ENCODE measurements around the gene SLC35B2.

SLC35B2 gene, protein sequence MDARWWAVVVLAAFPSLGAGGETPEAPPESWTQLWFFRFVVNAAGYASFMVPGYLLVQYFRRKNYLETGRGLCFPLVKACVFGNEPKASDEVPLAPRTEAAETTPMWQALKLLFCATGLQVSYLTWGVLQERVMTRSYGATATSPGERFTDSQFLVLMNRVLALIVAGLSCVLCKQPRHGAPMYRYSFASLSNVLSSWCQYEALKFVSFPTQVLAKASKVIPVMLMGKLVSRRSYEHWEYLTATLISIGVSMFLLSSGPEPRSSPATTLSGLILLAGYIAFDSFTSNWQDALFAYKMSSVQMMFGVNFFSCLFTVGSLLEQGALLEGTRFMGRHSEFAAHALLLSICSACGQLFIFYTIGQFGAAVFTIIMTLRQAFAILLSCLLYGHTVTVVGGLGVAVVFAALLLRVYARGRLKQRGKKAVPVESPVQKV

DNA sequence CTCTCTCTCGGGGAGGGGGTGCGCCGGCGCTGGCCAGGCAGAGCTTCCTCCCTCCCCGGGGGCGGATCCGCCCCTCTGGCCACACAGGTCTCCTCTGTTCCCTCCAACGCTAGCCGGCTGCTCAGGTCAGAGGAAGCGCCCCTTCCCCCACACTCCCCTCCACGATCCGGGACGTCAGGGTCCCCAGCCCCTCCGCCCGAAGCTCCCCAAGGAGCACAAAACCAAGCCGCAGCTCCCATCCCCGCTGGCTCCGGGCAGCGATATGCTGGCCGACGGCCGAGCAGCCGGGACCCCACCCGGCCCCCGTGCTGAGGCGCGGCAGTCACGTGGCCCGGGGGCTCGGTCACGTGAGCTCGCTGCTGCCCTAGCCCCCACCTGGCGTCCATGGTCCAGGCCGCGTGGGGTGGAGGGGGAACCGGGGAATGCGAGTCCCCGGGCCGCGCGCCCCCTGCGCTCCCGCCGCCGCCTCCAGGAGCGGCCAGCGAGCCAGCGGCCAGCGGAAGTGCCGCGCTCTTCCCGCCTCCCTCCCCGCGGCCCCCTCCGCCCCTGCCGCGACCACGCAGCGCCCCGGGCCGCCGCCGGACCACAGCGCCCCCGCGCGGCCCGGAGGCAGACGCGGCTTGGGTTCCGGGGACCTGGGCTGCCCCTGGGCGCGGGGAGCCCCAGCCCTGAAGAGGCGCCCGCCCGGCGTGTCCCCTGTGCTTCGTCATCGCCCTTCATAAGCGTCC, at the start of gene SLC35B2:
Gene SLC35B2, minus strand, starts transcription at position 504 of the 728 bp plus-strand sequence. Its CDS starts 118 bp downstream, at position 386.
- DNase-seq (ENCODE audit: insufficient read length, low spot score) (peak; percentile 88), FAIRE-seq (no peak)
- TF ChIP-seq, protein P1, sequence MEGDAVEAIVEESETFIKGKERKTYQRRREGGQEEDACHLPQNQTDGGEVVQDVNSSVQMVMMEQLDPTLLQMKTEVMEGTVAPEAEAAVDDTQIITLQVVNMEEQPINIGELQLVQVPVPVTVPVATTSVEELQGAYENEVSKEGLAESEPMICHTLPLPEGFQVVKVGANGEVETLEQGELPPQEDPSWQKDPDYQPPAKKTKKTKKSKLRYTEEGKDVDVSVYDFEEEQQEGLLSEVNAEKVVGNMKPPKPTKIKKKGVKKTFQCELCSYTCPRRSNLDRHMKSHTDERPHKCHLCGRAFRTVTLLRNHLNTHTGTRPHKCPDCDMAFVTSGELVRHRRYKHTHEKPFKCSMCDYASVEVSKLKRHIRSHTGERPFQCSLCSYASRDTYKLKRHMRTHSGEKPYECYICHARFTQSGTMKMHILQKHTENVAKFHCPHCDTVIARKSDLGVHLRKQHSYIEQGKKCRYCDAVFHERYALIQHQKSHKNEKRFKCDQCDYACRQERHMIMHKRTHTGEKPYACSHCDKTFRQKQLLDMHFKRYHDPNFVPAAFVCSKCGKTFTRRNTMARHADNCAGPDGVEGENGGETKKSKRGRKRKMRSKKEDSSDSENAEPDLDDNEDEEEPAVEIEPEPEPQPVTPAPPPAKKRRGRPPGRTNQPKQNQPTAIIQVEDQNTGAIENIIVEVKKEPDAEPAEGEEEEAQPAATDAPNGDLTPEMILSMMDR (IDR thresholded peaks at IDR 0.05; ENCODE audit: insufficient read depth, missing control alignments) = peak; percentile 63

DNA sequence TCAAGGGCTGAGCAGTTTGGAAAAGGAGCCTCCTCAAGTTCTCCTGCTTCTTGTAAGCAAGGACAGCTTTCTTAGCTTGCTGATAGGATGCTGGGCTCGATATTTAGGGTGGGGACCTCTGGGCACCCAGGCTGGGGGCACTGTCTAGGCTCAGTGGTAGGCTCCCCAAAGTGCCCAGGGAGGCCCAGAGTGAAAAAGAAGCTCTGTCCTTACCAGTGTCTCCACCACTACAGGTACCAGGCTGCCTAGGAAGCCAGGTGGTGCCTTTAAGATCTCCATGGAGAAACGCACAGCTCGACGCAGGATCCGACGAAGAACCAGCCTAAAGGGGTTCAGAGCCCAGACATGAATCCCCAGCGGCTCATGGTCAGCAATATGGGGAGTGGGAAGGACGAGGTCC, 49.4 kb upstream of the SLC35B2 start:
- TF ChIP-seq, protein P1 (IDR thresholded peaks at IDR 0.05; ENCODE audit: insufficient read depth, missing control alignments) = no peak
- DNase-seq (ENCODE audit: insufficient read length, low spot score) = no peak
- no peak for FAIRE-seq

DNA sequence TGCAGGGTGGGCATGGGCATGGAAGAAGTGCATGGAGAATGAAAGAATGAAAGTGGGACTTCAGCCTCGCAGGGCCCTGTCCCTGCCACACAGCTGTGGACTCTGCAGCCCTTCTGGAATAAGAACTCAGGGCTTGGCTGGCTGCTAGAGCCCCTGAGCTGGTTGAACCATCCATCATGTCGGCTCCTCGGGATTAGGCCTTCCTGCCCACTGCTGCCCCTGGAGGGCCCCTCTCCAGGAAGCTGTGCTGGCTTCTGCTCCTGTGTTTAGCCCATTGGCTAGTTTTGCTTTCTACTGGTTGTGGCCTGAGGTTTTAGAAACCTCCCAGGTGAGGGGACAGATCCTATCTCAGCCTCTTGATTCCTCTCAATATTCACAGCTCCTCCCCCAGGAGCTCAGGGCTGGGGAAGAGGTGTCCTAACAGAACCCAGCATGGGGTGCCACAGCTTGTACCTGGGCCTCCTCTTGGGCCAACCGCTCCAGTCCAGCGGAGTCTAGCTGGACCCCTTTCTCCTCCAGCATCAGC, 47.9 kb upstream of the SLC35B2 start:
- DNase-seq (ENCODE audit: insufficient read length, low spot score) (no peak), FAIRE-seq (no peak)
- TF ChIP-seq, protein P1 (IDR thresholded peaks at IDR 0.05; ENCODE audit: insufficient read depth, missing control alignments) = no peak

DNA sequence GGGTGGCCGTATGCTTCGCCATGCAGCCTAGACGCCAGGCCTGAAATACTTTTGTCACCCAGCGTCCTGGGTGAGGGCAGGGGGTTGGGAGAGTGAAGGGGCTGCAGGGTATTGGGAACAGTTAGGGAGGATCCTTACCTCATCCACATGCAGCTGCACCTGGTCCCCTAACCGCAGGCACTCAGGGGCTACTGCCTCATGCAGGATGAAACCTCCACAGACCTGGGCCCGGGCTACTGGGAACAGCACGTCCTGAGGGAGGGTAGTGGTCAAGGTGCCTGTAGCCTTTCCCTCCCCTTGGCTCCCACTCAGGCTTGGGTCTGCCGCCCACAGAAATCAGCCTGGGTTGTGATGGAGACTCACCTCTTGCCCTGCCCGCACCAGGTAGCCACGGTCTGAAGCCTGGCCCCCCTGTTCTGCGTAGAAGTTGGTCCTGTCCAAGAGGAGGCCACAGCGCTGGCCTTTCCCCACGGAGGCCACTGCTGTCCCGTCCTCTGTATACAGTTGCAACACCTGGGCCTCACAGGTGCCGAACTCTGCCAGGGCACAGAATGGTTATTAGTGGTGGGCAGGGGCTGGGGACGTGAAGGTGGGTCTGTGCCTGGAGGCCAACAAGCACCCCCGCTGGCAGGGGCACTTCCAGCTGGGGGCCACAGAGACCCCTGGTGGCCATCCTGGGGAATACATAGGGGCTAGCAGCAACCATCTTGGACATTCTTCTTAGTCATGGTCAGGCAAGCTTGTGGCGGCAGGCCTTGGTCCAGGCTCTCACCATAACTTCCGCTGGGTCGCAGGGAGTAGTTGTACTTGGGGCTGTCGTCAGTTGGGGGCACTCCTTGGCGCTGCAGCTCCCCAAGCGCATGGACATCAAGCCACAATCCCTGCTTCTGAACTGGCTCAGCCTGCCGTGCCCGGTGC, 47.2 kb upstream of the SLC35B2 start:
- FAIRE-seq (no peak), DNase-seq (ENCODE audit: insufficient read length, low spot score) (peak; percentile 63)
- TF ChIP-seq, protein P1 (IDR thresholded peaks at IDR 0.05; ENCODE audit: insufficient read depth, missing control alignments) = peak; percentile 52

DNA sequence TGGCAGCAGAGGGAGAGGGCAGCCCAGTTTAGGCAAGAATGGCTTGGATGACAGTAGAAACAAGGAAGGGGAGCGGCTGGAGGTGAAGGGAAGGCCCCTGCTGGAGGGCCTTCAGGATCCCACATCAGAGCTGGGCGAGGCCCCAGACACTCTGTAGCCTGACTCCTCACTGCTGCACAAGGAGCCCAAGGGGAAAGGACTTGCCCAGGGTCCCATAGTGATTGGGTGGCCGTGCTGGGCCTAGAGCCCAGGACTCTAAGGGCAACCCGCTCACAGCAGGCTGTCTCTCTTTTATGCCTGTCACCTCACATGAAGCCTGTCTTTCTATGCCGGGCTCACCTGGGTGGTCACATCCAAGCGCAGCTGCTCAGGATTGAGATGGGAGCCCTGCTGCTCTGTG, 46.5 kb upstream of the SLC35B2 start:
- no peak for DNase-seq (ENCODE audit: insufficient read length, low spot score)
- TF ChIP-seq, protein P1 (IDR thresholded peaks at IDR 0.05; ENCODE audit: insufficient read depth, missing control alignments) = no peak
- FAIRE-seq = no peak

DNA sequence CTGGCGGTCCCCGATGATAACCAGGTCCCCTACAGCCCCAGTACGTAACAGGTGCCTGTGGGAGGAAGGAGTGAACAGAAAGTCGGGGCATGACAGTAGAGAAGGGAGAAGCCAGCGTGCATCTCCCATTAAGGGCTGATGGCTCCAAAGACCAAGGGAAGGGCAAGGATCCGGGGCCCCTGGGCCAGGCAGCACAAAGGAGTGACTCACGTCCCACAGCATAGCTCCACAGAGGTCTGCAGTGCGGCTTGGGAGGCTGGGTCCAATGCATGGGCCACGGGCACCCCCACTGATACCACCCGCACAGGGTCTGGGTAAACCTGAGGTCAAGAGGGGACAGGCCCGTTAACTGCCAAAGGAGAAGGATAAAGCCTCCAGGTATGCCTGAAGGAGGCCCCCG, 45.5 kb upstream of the SLC35B2 start:
- TF ChIP-seq, protein P1 (IDR thresholded peaks at IDR 0.05; ENCODE audit: insufficient read depth, missing control alignments) = no peak
- DNase-seq (ENCODE audit: insufficient read length, low spot score) = no peak

More for the DNA sequence above, 45.5 kb upstream of the SLC35B2 start:
- FAIRE-seq = no peak
